Activated CD4-positive, CD25-positive, alpha-beta regulatory T cell treated with anti-CD3 and anti-CD28 coated beads, Interleukin-2, amount 50 U/mL, for 72 hours (primary cell): ENCODE measurements around the gene LONP1.
"Not testable (repeated sequence)": the region's sequence is repeated elsewhere in the genome, so short reads cannot be mapped to it uniquely, and the experiment has no call there.

ENCODE experiments used
- DNase-seq: peaks from one replicate; pipeline ENCODE4 v3.0.0; 2021

The LONP1 gene

GRCh38 chr19:5719961-5720790 is at the start of gene LONP1, which contains the start of gene CATSPERD:
Gene LONP1 (minus strand): TSS chr19:5720146. CDS start chr19:5720132, 14 bp downstream.
Gene CATSPERD (plus strand): TSS chr19:5720637. CDS start chr19:5720738, 101 bp downstream.
- DNase-seq: peak; percentile 97

- no peak for DNase-seq
Observed at GRCh38 chr19:5767949-5768348, 48.0 kb upstream of the LONP1 start.

- DNase-seq: no peak
Observed at GRCh38 chr19:5765220-5765619, 45.3 kb upstream of the LONP1 start.

GRCh38 chr19:5762608-5763217 is 42.8 kb upstream of the LONP1 start:
- no peak for DNase-seq

- DNase-seq: no peak
Observed at GRCh38 chr19:5753743-5754142, 33.8 kb upstream of the LONP1 start.

GRCh38 chr19:5751709-5752108 is 31.8 kb upstream of the LONP1 start:
- no peak for DNase-seq

- no peak for DNase-seq
Observed at GRCh38 chr19:5749505-5749904, 29.6 kb upstream of the LONP1 start.

GRCh38 chr19:5748920-5749319 is 29.0 kb upstream of the LONP1 start:
- DNase-seq: not testable (repeated sequence)

GRCh38 chr19:5744999-5745398 is 25.1 kb upstream of the LONP1 start:
- not testable (repeated sequence) for DNase-seq

GRCh38 chr19:5743630-5744029 is 23.7 kb upstream of the LONP1 start:
- DNase-seq: no peak

- DNase-seq: no peak
Observed at GRCh38 chr19:5742051-5742450, 22.1 kb upstream of the LONP1 start.

- no peak for DNase-seq
Observed at GRCh38 chr19:5738423-5738822, 18.5 kb upstream of the LONP1 start.

- DNase-seq: not testable (repeated sequence)
Observed at GRCh38 chr19:5733172-5733571, 13.2 kb upstream of the LONP1 start.

GRCh38 chr19:5727453-5728050 is 7.6 kb upstream of the LONP1 start:
- DNase-seq: no peak

GRCh38 chr19:5719274-5719960 is 529 bp downstream of the LONP1 start:
- peak; percentile 44 for DNase-seq

GRCh38 chr19:5718579-5719273 is 1.2 kb downstream of the LONP1 start:
- DNase-seq: no peak

GRCh38 chr19:5718037-5718578 is 1.8 kb downstream of the LONP1 start:
- DNase-seq: no peak

GRCh38 chr19:5717215-5717935 is 2.6 kb downstream of the LONP1 start:
- no peak for DNase-seq

- no peak for DNase-seq
Observed at GRCh38 chr19:5714816-5715215, 5.1 kb downstream of the LONP1 start.

- DNase-seq: no peak
Observed at GRCh38 chr19:5713228-5713627, 6.7 kb downstream of the LONP1 start.

- DNase-seq: no peak
Observed at GRCh38 chr19:5711713-5712161, 8.2 kb downstream of the LONP1 start.

GRCh38 chr19:5711025-5711424 is 8.9 kb downstream of the LONP1 start:
- DNase-seq: no peak
